Smooth muscle cell (in vitro differentiated cells): ENCODE measurements around the gene ZNF681. TPM values are rescaled to one million over a fixed set of nuclear protein-coding genes. Genes with fewer than 3 reads are reported as not detected.

Experiments
- DNase-seq: peaks from one replicate; lab custom pipeline; 2025; ENCODE audit not compliant: unreplicated experiment; lab: John Stamatoyannopoulos, UW
- H2AFZ ChIP-seq: fragments of 200-600 bp; sonication (generic); 2 replicates; pipeline ENCODE4 v1.6.0; 2016; ENCODE audit warnings: antibody characterized with exemption, low read depth, mild to moderate bottlenecking
- H3F3A ChIP-seq: fragments of 200-600 bp; sonication (generic); 2 replicates; pipeline ENCODE4 v1.6.0; 2017; ENCODE audit warnings: antibody characterized with exemption, low read depth
- H3K27ac ChIP-seq: fragments of 200-600 bp; sonication (generic); 2 replicates; pipeline ENCODE4 v1.5.1; 2016; ENCODE audit warnings: low read depth, mild to moderate bottlenecking
- H3K27me3 ChIP-seq: fragments of 200-600 bp; sonication (generic); 2 replicates; pipeline ENCODE4 v1.6.1; 2016; ENCODE audit warnings: low read depth, mild to moderate bottlenecking
- H3K36me3 ChIP-seq: fragments of 200-600 bp; sonication (generic); 2 replicates; pipeline ENCODE4 v1.5.1; 2016; ENCODE audit warnings: low read depth
- H3K4me1 ChIP-seq: fragments of 200-600 bp; sonication (generic); 2 replicates; pipeline ENCODE4 v1.5.1; 2016; ENCODE audit warnings: low read depth
- H3K4me2 ChIP-seq: fragments of 200-600 bp; sonication (generic); 2 replicates; pipeline ENCODE4 v1.6.0; 2016; ENCODE audit warnings: mild to moderate bottlenecking
- H3K4me3 ChIP-seq: fragments of 200-600 bp; sonication (generic); 2 replicates; pipeline ENCODE4 v1.5.1; 2016; ENCODE audit warnings: mild to moderate bottlenecking
- H3K79me2 ChIP-seq: fragments of 200-600 bp; sonication (generic); 2 replicates; pipeline ENCODE4 v1.6.0; 2016; ENCODE audit warnings: low read depth, mild to moderate bottlenecking
- H3K9ac ChIP-seq: fragments of 200-600 bp; sonication (generic); 2 replicates; pipeline ENCODE4 v1.6.0; 2016; ENCODE audit warnings: low read depth
- H3K9me3 ChIP-seq: fragments of 200-600 bp; sonication (generic); replicated peaks from 2 replicates; pipeline ENCODE4 v1.5.1; 2016; ENCODE audit warnings: low read depth
- H4K20me1 ChIP-seq: fragments of 200-600 bp; sonication (generic); 2 replicates; pipeline ENCODE4 v1.6.0; 2016; ENCODE audit warnings: low read depth
- CTCF ChIP-seq: fragments of 200-600 bp; sonication (generic); IDR thresholded peaks from 2 replicates; pipeline ENCODE4 v1.5.1; 2017; ENCODE audit warnings: borderline replicate concordance, mild to moderate bottlenecking, antibody characterized with exemption; ENCODE audit not compliant: insufficient read depth, poor library complexity, severe bottlenecking
- WGBS: methylation state at CpG from one replicate; pipeline ENCODE4 v1.1.7; 2016; ENCODE audit warnings: low lambda C conversion rate; 5-methylcytosine and 5-hydroxymethylcytosine counted together
- polyA plus RNA-seq: library from polyadenylated mRNA; unstranded; fragments of >200 nt; fragmentation: Nextera tagmentation; extraction: Ambion mirVana; gene quantifications from 2 replicates; pipeline ENCODE4 v1.2.1, GENCODE V29; 2016
- total RNA-seq: library from RNA; depleted of rRNA; stranded (reverse); fragments of >200 nt; gene quantifications from 2 replicates; pipeline ENCODE4 v1.2.3, GENCODE V29; 2014

ZNF681 gene
- total and polyA plus RNA-seq, 2 experiments from 2014 or later, result 0.08 to 14.1 TPM

DNA sequence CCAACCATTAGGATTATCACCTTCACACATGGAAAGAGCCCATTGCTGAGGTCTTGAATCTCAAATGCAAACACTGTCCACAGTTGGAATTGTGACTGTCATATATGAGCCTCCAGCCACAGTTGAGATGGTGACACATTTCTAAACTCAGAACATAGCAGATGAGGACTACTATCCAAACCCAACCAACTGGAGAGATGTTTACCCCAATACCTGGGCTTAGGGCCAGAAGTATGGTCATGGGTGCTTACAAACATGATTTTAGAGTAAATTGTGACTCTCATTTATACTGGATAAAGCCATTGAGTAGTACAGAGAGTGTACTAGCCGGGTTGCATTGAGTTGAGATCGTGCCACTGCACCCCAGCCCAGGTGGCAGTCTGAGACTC lies 14.0 kb upstream of the ZNF681 start:
- peaks cover 29% of the 10 kb centered on the region for H3K79me2 ChIP-seq
- no peaks in the 10 kb centered on the region for H3K27me3 ChIP-seq
- no peak overlapping the region for H2AFZ ChIP-seq
- no peak overlapping the region for H3K9ac ChIP-seq
- no peak for TF ChIP-seq CTCF
- no peaks in the 10 kb centered on the region for H4K20me1 ChIP-seq
- H3K36me3 ChIP-seq, result no peaks in the 10 kb centered on the region
- no peaks in the 10 kb centered on the region for H3K9me3 ChIP-seq
- WGBS, result 100% methylated on average over 2 of the region's 2 CpGs
- DNase-seq, result no peak
- H3K27ac ChIP-seq, result no peak overlapping the region
- H3K4me2 ChIP-seq, result no peak overlapping the region
- no peaks in the 10 kb centered on the region for H3K4me1 ChIP-seq
- H3K4me3 ChIP-seq, result no peak overlapping the region
- H3F3A ChIP-seq, result no peaks in the 10 kb centered on the region

DNA sequence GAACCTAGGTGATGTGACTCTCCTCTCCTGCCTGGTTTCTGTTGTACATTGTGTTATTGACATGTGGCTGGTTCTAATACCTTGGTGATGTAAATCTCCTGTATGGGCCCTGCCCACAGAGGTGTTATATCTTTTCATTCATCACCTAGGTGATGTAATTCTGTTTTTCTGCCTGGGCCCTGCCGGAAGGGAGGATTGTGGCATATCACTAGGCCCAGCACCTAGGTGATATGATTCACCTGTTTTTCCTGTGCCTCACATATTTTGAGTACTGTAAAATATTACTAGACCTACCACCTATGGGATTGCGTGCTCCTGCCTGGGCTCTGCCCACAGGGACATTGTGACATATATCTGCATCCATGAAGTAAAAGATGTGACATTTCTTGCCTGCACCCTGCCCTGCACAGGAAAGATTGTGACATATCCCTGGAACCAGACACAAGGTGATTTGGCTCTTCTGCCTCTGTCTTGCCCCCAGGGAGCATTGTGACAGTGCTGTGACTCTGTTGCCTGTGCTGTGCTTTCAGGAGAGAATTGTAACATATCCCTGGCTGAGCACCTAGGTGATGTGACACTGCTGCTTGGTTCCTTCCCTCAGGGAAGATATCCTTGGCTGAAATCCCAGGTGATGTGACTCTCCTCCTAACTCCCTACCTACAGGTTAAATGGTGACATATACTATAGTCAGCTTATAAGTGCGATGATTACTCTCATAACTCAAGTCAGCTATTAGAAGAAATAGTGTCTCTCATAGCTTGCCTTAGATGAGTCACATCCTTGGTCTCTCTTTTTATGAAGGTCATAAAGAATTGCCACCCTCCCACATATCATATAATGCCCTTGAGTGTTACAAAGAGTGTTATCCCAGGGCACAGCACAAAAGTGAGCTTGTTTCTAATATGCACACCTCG lies 13.3 kb upstream of the ZNF681 start:
- H3K9me3 ChIP-seq, result no peaks in the 10 kb centered on the region
- H2AFZ ChIP-seq, result no peak overlapping the region
- 85% methylated on average over 4 of the region's 4 CpGs for WGBS
- peaks cover 31% of the 10 kb centered on the region for H3K79me2 ChIP-seq
- no peaks in the 10 kb centered on the region for H3K27me3 ChIP-seq
- no peaks in the 10 kb centered on the region for H3F3A ChIP-seq
- H3K4me1 ChIP-seq, result no peaks in the 10 kb centered on the region
- TF ChIP-seq CTCF, result no peak
- H3K27ac ChIP-seq, result peak overlapping the region; percentile 63
- H3K9ac ChIP-seq, result no peak overlapping the region
- no peak for DNase-seq
- no peak overlapping the region for H3K4me2 ChIP-seq
- no peaks in the 10 kb centered on the region for H4K20me1 ChIP-seq
- no peak overlapping the region for H3K4me3 ChIP-seq
- H3K36me3 ChIP-seq, result no peaks in the 10 kb centered on the region

- H3K4me2 ChIP-seq, result no peak overlapping the region
- no peaks in the 10 kb centered on the region for H3F3A ChIP-seq
- H3K36me3 ChIP-seq, result no peaks in the 10 kb centered on the region
- H4K20me1 ChIP-seq, result no peaks in the 10 kb centered on the region
- no peak for TF ChIP-seq CTCF
- no peak overlapping the region for H3K9ac ChIP-seq
- WGBS, result 97% methylated on average over 2 of the region's 2 CpGs
- H3K27ac ChIP-seq, result peak overlapping the region; percentile 63
- H3K27me3 ChIP-seq, result no peaks in the 10 kb centered on the region
- H3K4me1 ChIP-seq, result no peaks in the 10 kb centered on the region
- peaks cover 31% of the 10 kb centered on the region for H3K79me2 ChIP-seq
- DNase-seq, result no peak
- no peak overlapping the region for H2AFZ ChIP-seq
- H3K9me3 ChIP-seq, result no peaks in the 10 kb centered on the region
- H3K4me3 ChIP-seq, result no peak overlapping the region
These were observed 12.6 kb upstream of the ZNF681 start for GRCh38 chr19:23771316-23771715.
